SHP77 treated with DMSO at 0.1 percent for 48 hours (cell line): Measurements from ENCODE around the gene ACTR5.
A peak's percentile ranks its signal among the peaks of the same experiment; 100 is the strongest.

Experiments used
- DNase-seq: peaks from one replicate; lab custom pipeline; 2025; lab: John Stamatoyannopoulos, UW

The ACTR5 gene

GRCh38 chr20:38748097-38748860, at the start of gene ACTR5:
Gene ACTR5 (plus strand): TSS chr20:38748460. CDS start chr20:38748479, 19 bp downstream.
- peak; percentile 83 for DNase-seq

GRCh38 chr20:38698541-38698940, 49.7 kb upstream of the ACTR5 start:
- no peak for DNase-seq

- DNase-seq, result no peak
Observed at GRCh38 chr20:38700141-38700540, 48.1 kb upstream of the ACTR5 start.

DNA sequence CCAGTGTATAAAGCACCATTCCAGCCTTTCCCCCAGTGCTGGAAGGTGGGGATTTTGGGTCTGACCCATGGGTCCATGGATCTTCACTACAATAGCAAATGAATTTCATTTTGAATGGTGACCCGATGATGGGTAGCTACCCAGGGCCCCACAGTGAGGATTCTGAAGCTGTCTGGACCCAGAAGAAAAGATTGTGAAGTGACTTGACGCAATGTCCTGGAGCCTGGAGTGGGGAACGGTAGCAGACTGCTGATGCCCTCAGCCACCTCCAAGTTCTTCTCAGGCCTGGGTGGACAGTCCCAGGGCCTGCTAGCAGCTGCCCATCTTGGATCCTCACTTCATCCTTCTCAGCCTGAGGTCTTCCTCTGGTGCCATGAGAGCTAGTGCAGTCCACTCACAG, 47.3 kb upstream of the ACTR5 start:
- DNase-seq, result no peak

GRCh38 chr20:38703526-38703925, 44.7 kb upstream of the ACTR5 start:
- DNase-seq, result no peak

DNA sequence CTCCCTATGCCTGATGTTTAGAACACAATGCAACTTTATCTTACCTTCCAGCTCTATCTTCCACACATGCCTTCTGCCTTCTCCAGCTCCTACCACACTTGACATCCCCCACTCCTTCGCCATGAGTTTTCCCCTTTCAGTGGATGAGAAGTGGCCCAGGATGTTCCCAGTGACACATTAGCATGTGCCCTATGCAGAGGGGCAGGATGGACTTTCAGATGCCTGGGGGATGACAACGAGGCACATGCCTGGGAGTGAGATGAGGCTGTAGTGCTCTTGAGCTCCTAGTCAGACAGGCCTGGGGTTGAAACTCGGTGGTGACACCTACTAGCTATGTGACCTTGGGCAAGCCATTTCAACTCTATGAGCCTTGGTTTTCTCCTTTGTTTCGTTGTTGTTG, 44.1 kb upstream of the ACTR5 start:
- no peak for DNase-seq

DNA sequence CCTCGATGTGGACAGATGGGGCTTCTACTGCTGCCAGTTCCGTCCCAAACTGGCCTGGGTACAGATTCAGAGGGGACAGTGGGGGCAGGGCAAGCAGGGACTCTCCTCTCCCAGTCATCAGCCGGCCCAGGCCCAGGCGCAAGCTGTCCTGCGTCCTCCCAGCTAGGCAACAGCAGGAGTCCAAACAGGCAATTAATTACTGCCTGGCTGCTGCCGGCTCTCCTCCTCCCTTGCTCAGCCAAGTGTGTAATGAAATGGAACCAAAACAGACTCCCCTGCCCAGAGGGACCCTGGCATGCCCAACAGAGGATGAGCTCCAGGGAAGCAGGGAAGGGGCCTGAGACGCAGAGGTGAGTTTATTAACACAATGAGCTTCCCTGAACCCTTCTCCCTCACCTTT, 41.8 kb upstream of the ACTR5 start:
- DNase-seq, result no peak

DNA sequence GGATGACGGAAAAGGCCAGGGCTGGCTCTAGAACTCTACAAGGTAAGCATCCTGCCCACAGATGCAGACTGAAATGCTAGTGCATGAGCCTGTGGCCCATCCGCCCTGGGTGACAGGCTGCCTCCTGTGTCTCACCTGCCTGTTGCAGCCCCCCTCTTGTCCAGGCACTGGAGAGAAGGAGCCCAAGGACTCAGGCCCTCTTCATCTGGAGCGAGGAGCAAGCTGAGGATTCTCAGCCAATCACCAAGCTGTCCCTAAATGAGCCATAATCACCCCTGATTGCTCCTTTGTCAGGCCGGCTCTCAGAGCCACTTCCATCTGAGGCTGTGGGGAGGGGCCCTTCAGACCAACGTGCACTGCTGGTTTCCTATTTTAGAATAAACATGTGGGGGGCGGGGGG, 34.0 kb upstream of the ACTR5 start:
- no peak for DNase-seq

GRCh38 chr20:38715646-38716045, 32.6 kb upstream of the ACTR5 start:
- DNase-seq, result no peak

DNA sequence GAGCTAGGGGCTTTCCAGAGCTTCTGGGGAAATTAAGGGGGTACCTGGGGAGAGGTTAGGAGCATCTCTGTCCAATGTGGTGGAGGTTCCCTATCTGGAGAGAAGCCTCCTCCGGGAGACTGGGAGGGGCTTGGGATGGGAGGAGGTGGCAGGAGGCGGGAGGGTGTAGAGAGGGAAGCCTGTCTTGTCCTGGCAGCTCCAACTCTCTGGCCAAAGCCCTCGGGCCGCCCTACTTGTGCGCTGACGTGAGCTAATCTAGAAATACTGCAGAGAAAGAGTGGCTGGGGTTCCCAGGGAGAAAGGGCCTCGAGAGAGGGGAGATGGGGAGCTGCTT, 25.6 kb upstream of the ACTR5 start:
- DNase-seq, result no peak

DNA sequence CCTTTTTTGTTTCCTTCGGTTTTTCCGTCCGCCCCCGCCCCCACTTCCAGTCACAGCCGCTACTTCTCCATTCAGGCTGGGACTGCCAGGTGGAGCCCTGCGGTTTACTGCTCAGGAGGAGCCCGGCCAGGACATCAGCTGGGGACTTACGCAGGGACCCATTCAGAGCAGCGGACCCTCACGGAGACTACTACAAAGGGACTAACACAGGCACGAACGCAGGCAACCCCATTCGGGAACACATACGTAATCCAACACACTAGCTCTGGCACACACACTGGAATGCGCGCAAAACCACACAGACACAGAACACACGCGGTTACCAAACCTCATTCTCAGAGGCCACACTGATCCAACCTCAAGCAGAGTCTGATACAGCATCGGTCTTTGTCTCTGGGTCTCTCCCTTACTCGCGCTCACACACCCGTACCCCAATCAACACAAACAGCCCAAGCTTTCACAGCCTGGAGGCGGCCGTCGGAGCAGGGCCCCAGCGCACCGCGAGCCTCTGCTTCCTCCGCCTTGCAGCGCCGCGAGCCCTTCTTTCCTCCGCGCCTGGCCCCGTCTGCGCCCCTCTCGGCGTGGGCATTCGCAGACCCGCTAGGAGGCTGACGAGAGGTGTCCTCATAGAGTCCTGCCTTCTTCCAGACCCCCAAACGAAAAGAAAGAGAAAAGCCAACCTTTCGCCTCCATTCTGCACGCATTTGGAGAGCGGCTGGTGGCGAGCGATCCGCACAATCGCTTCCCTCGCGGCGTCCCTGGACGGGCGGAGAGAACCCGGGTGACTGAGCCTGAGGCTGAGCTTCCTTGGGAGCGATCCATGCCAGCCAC, 25.0 kb upstream of the ACTR5 start:
- DNase-seq, result no peak

DNA sequence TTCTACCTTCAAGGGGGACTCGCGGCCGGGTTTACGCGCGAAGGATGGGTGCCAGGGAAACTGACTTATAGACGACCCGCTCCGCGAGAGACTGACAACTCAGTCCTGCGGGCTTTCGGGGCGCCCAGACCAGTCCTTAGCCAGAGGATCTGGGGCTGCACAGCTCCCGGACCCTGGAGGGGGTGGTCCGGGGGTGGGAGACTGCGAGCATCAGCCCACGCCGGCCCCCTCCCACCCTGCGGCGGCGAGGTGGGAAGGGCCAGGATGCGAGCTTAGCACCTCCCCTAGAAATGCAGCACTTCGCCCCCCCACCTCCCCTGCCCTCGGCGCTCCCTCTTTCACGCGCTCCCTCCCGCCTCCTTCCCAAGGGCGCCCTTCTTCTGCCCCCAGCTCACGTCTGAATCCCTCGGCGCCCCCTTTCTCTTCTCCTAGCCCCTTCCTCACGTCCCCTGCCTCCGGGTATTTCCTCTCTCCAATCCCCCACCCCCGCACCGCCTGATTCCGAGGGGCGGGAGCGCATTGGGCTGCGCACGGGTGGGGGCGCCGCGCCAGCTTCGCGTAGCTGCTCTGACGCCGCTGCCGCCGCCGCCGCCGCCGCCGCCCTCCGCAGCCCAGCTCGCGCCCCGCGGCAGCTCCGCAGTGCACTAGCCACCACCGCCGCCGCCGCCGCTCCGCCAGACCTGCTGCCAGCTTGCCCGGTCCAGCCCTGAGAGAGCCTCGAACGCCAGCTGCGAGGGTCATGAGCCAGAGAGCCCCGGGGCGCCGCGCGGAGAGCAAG, 24.2 kb upstream of the ACTR5 start, which contains the start of gene SLC32A1:
SLC32A1 (plus strand) TSS at position 639 of the 778 bp plus-strand sequence. CDS start 239 bp downstream, outside the sequence.
- DNase-seq, result no peak

GRCh38 chr20:38724626-38725147, 23.6 kb upstream of the ACTR5 start:
- DNase-seq, result no peak

GRCh38 chr20:38725148-38725901, 22.9 kb upstream of the ACTR5 start:
- DNase-seq, result no peak

- no peak for DNase-seq
Observed at GRCh38 chr20:38725931-38726803, 22.1 kb upstream of the ACTR5 start.

DNA sequence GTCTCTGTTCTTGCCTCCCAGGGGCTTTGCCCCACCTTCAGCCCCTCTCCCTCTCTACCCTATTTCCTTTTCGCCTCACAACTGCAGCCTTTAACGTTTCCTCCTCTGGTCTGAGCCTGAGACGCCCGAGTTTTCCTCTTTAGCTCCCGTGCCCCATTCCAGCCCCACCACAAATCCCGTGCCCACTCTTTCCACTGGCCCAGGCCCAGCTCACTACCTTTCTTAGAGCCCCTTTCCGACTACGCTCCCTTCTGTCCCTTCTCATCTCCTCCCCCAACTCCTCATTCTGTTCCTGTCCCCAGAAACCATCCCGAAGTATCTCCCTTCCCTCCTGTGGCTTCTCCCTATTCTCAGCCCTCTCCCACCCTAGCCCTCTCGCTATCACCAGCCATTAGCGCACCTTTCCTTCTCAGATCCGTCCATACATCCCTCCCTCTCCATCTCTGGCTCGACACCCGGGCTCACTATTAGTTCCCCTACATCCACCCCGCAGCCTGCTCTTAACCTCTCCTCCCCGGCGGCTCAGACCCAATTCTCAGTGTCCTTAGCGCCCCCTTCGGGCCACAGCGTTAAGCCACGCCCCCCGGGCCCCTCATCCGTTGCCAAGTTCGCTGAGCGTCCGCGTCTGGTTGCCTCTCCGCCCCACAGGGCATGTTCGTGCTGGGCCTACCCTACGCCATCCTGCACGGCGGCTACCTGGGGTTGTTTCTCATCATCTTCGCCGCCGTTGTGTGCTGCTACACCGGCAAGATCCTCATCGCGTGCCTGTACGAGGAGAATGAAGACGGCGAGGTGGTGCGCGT, 21.3 kb upstream of the ACTR5 start:
- DNase-seq, result no peak

DNA sequence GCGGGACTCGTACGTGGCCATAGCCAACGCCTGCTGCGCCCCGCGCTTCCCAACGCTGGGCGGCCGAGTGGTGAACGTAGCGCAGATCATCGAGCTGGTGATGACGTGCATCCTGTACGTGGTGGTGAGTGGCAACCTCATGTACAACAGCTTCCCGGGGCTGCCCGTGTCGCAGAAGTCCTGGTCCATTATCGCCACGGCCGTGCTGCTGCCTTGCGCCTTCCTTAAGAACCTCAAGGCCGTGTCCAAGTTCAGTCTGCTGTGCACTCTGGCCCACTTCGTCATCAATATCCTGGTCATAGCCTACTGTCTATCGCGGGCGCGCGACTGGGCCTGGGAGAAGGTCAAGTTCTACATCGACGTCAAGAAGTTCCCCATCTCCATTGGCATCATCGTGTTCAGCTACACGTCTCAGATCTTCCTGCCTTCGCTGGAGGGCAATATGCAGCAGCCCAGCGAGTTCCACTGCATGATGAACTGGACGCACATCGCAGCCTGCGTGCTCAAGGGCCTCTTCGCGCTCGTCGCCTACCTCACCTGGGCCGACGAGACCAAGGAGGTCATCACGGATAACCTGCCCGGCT, 20.6 kb upstream of the ACTR5 start:
- DNase-seq, result no peak

- DNase-seq, result no peak
Observed at GRCh38 chr20:38728191-38728781, 20.0 kb upstream of the ACTR5 start.
